Ovary (tissue), 3 donors: ENCODE results near the gene PFKFB4.

Source experiments
- EP300 ChIP-seq: sonication (generic); formaldehyde crosslinking; IDR thresholded peaks from one replicate; pipeline ENCODE4 v1.6.1; 2017; ENCODE audit warnings: antibody characterized with exemption
- POLR2A ChIP-seq: fragments of 450-650 bp; IDR thresholded peaks from one replicate; pipeline ENCODE4 v1.6.1; 2017; ENCODE audit warnings: antibody characterized with exemption, mild to moderate bottlenecking, moderate library complexity
- TF ChIP-seq, protein P1 (sequence below), 3 donors: fragments of 450-650 bp in 2 of 3; fragments of 200-600 bp in 1 of 3; IDR thresholded peaks; one replicate each; pipeline versions ENCODE4 v1.5.1 to v1.8.0; 2016 to 2022; ENCODE audit warnings: antibody characterized with exemption in 3 of 3, mild to moderate bottlenecking in 1 of 3
- donor health status: DM: no; HTN: no; CAD: no.

DNA sequence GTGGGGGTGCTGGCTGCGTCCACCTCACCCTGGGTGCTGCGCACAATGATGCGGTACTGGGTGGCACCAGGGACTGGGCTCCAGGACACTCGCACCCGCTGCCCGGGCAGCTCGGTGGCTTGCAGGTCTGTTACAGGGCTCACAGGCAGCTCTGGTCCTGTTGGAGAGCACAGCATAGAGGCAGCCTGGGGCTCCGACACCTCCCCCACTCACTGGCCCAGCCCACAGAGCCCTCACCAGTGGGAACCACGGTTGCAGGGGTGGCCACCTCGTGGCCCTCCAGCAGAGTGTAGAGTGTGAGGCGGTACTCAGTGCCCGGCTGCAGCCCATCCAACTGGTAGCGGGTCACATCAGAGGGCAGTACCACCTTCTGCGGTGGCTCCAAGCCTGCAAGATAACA, 34.8 kb upstream of the PFKFB4 start:
- TF ChIP-seq POLR2A = no peak
- TF ChIP-seq, protein P1, sequence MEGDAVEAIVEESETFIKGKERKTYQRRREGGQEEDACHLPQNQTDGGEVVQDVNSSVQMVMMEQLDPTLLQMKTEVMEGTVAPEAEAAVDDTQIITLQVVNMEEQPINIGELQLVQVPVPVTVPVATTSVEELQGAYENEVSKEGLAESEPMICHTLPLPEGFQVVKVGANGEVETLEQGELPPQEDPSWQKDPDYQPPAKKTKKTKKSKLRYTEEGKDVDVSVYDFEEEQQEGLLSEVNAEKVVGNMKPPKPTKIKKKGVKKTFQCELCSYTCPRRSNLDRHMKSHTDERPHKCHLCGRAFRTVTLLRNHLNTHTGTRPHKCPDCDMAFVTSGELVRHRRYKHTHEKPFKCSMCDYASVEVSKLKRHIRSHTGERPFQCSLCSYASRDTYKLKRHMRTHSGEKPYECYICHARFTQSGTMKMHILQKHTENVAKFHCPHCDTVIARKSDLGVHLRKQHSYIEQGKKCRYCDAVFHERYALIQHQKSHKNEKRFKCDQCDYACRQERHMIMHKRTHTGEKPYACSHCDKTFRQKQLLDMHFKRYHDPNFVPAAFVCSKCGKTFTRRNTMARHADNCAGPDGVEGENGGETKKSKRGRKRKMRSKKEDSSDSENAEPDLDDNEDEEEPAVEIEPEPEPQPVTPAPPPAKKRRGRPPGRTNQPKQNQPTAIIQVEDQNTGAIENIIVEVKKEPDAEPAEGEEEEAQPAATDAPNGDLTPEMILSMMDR (IDR thresholded peaks at IDR 0.05) = no peak
- no peak for TF ChIP-seq EP300
